SK-N-SH (cell line): ENCODE data around the gene BTBD2. TPM values are rescaled to one million over a fixed set of nuclear protein-coding genes. Genes with fewer than 3 reads are reported as not detected.

Experiments
- CTCF ChIA-PET: fragments of 300-600, 350-600 bp; formaldehyde crosslinking; extraction: SDS; loops from one replicate; lab custom pipeline; 2021; lab: Yijun Ruan, JAX
- POLR2A ChIA-PET: fragments of 350-600 bp; sonication (Branson Sonifier 250); formaldehyde crosslinking; extraction: SDS; loops from one replicate; lab custom pipeline; 2020; ENCODE audit warnings: antibody characterized with exemption, inconsistent platforms; lab: Yijun Ruan, JAX
- DNase-seq: peaks from one replicate; pipeline ENCODE4 v3.0.0; 2012
- H2AFZ ChIP-seq: fragments of 200-600 bp; sonication (generic); 2 replicates; pipeline ENCODE4 v1.8.1; 2016; ENCODE audit warnings: antibody characterized with exemption, mild to moderate bottlenecking, low read depth
- H3F3A ChIP-seq: fragments of 200-600 bp; sonication (generic); replicated peaks from 2 replicates; pipeline ENCODE3; 2016; ENCODE audit warnings: antibody characterized with exemption, mild to moderate bottlenecking; ENCODE audit not compliant: insufficient read depth
- H3K27ac ChIP-seq, 2 experiments: fragments of 200-500 bp in 1 of 2; fragments of 200-600 bp in 1 of 2; sonication (Bioruptor generic) in 1 of 2; sonication (generic), shearing (Covaris generic) in 1 of 2; 2 replicates each; pipeline versions ENCODE4 v1.5.1 to v1.6.1; 2014 to 2016; ENCODE audit warnings: low read depth in 2 of 2, inconsistent platforms in 1 of 2, low read length in 1 of 2, mild to moderate bottlenecking in 1 of 2, mixed read lengths in 1 of 2
- H3K27me3 ChIP-seq: fragments of 200-600 bp; sonication (generic), shearing (Covaris generic); 2 replicates; pipeline ENCODE4 v1.6.1; 2016; ENCODE audit warnings: mixed run types; ENCODE audit not compliant: insufficient read depth
- H3K36me3 ChIP-seq, 2 experiments: fragments of 200-500 bp in 1 of 2; fragments of 200-600 bp in 1 of 2; sonication (Bioruptor generic) in 1 of 2; sonication (generic) in 1 of 2; replicated peaks in 1 of 2; 2 replicates each; pipeline versions ENCODE3 to v1.5.1; 2014 to 2016; ENCODE audit warnings: low read length in 1 of 2, mild to moderate bottlenecking in 1 of 2; ENCODE audit not compliant: insufficient read depth in 2 of 2, control insufficient read depth in 1 of 2
- H3K4me1 ChIP-seq, 2 experiments: fragments of 200-500 bp in 1 of 2; fragments of 200-600 bp in 1 of 2; sonication (Bioruptor generic) in 1 of 2; sonication (generic), shearing (Covaris generic) in 1 of 2; 2 replicates each; pipeline versions ENCODE4 v1.5.1 to v1.6.1; 2014 to 2016; ENCODE audit warnings: low read depth in 1 of 2, low read length in 1 of 2, mixed run types in 1 of 2; ENCODE audit not compliant: insufficient read depth in 2 of 2, control insufficient read depth in 1 of 2
- H3K4me2 ChIP-seq: fragments of 200-600 bp; sonication (generic), shearing (Covaris generic); 2 replicates; pipeline ENCODE4 v1.6.1; 2017; ENCODE audit warnings: mixed run types
- H3K4me3 ChIP-seq, 2 experiments: fragments of 200-500 bp in 1 of 2; fragments of 200-600 bp in 1 of 2; sonication (Bioruptor generic) in 1 of 2; sonication (generic), shearing (Covaris generic) in 1 of 2; 2 replicates each; pipeline versions ENCODE4 v1.5.1 to v1.8.1; 2014 to 2016; ENCODE audit warnings: low read depth in 2 of 2, inconsistent platforms in 1 of 2, low read length in 1 of 2, mild to moderate bottlenecking in 1 of 2, mixed read lengths in 1 of 2, moderate library complexity in 1 of 2
- H3K79me2 ChIP-seq: fragments of 200-600 bp; sonication (generic); 2 replicates; pipeline ENCODE4 v1.8.1; 2017; ENCODE audit warnings: mild to moderate bottlenecking; ENCODE audit not compliant: insufficient read depth
- H3K9ac ChIP-seq: fragments of 200-600 bp; sonication (generic); 2 replicates; pipeline ENCODE4 v1.6.1; 2017; ENCODE audit warnings: mixed run types
- H3K9me2 ChIP-seq: fragments of 200-600 bp; sonication (generic); 2 replicates; pipeline ENCODE4 v1.6.1; 2017; ENCODE audit warnings: mixed run types
- H3K9me3 ChIP-seq: fragments of 200-600 bp; sonication (generic); 2 replicates; pipeline ENCODE4 v1.6.1; 2017; ENCODE audit warnings: mixed run types, mild to moderate bottlenecking, moderate library complexity
- H4K20me1 ChIP-seq: fragments of 200-600 bp; sonication (generic); 2 replicates; pipeline ENCODE4 v1.6.1; 2017; ENCODE audit warnings: mild to moderate bottlenecking, mixed run types; ENCODE audit not compliant: insufficient read depth
- EP300 ChIP-seq, 2 experiments: IDR thresholded peaks; 2 replicates each; pipeline versions ENCODE4 v1.4.0 to v1.6.1; 2012; ENCODE audit warnings: borderline replicate concordance in 1 of 2, low read depth in 1 of 2, low read length in 1 of 2
- FOXJ3 ChIP-seq: sonication (generic); formaldehyde crosslinking; IDR thresholded peaks from 2 replicates; pipeline ENCODE4 v1.5.1; 2020; ENCODE audit warnings: mild to moderate bottlenecking, missing genetic modification reagents
- GATA2 ChIP-seq: sonication (generic); formaldehyde crosslinking; IDR thresholded peaks from 2 replicates; pipeline ENCODE4 v1.5.0; 2020; ENCODE audit warnings: mild to moderate bottlenecking, missing genetic modification reagents
- JUND ChIP-seq: IDR thresholded peaks from 2 replicates; pipeline ENCODE4 v1.4.0; 2012
- NFIC ChIP-seq: IDR thresholded peaks from 2 replicates; pipeline ENCODE4 v1.4.0; 2012; ENCODE audit warnings: borderline replicate concordance
- NRF1 ChIP-seq: IDR thresholded peaks from 2 replicates; pipeline ENCODE4 v1.6.1; 2012; ENCODE audit warnings: low read depth, mild to moderate bottlenecking, low read length
- SMC3 ChIP-seq: IDR thresholded peaks from 2 replicates; pipeline ENCODE4 v1.6.1; 2012; ENCODE audit warnings: low read depth, low read length, improper control_type of control experiment
- TAF1 ChIP-seq: IDR thresholded peaks from 2 replicates; pipeline ENCODE4 v1.6.1; 2012; ENCODE audit warnings: low read depth, mild to moderate bottlenecking, low read length, moderate library complexity, borderline replicate concordance
- WGBS: methylation state at CpG from one replicate; pipeline ENCODE4 v1.1.6; 2017; ENCODE audit warnings: low lambda C conversion rate; 5-methylcytosine and 5-hydroxymethylcytosine counted together
- polyA plus RNA-seq, 3 experiments: library from polyadenylated mRNA; depleted of rRNA; stranded (reverse); fragments of >200 nt; gene quantifications; 2 replicates each; pipeline ENCODE4 v1.2.3, GENCODE V29; 2012
- TF ChIP-seq, protein P1 (sequence below): IDR thresholded peaks from 2 replicates; pipeline ENCODE4 v1.4.0; 2012; ENCODE audit warnings: low read depth, borderline replicate concordance

The BTBD2 gene
- polyA plus RNA-seq, 1 of the 3 experiments (the other 2 are of a cell fraction): 66.8 TPM

DNA sequence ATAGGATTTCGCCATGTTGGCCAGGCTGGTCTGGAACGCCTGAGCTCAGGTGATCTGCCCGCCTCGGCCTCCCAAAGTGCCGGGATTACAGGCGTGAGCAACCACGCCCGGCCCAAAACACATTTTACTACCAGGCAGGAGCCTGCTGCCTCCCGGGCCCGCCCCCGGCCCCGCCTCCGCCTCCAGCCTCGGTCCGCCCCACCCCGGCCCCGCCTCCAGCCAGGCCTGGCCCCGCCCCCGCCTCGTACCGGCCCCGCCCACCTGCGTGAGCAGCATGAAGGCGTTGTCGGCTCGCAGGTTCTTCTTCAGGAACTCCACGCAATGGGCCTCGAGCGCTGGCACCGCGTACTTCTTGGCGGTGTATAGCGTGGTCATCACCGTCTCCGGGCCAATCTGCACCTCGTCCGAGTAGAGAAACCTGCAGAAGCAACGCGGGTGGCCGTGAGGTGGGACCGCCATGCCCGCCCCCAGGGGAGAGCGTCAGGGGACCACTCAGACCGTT lies 22.7 kb downstream of the BTBD2 start:
- Histone ChIP-seq H2AFZ (no peak overlapping the region), H3K9me3 (no peaks in the 10 kb centered on the region), H3K27ac (no peak overlapping the region), H3K4me2 (no peak overlapping the region), H3K79me2 (no peaks in the 10 kb centered on the region), H3K9ac (no peak overlapping the region), H3K27me3 (no peaks in the 10 kb centered on the region), H4K20me1 (peaks cover 6% of the 10 kb centered on the region; the same call in 1 of the 2 replicates), H3K4me3 (no peak overlapping the region), H3K9me2 (no peaks in the 10 kb centered on the region), H3F3A (peaks cover 17% of the 10 kb centered on the region), H3K36me3 (peaks cover 36 to 39% of the 10 kb centered on the region in 2 experiments), H3K4me1 (no peaks in the 10 kb centered on the region)
- ChIA-PET POLR2A (no interaction called here), CTCF (interaction anchor here (0.8 kb wide), 1 partner anchor 77 kb away, joined by 3 read pairs; no protein-coding TSS in a partner anchor)
- peak; percentile 93 for DNase-seq
- WGBS: 95% methylated on average over 26 of the region's 44 CpGs
- TF ChIP-seq, protein P1, sequence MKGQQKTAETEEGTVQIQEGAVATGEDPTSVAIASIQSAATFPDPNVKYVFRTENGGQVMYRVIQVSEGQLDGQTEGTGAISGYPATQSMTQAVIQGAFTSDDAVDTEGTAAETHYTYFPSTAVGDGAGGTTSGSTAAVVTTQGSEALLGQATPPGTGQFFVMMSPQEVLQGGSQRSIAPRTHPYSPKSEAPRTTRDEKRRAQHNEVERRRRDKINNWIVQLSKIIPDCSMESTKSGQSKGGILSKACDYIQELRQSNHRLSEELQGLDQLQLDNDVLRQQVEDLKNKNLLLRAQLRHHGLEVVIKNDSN: no peak
- no peak for TF ChIP-seq NFIC
- TF ChIP-seq JUND: no peak
- TF ChIP-seq FOXJ3 (CRISPR knock-in tag): no peak
- no peak for TF ChIP-seq TAF1

- no peak overlapping the region for H2AFZ ChIP-seq
- no peak overlapping the region for H3K9ac ChIP-seq
- no peak overlapping the region for H3K27ac ChIP-seq
- DNase-seq: no peak
- H4K20me1 ChIP-seq: 0 out of 2 replicates have a peak, but pooled peaks cover 6% of the 10 kb centered on the region
- H3K9me2 ChIP-seq: no peaks in the 10 kb centered on the region
- no peaks in the 10 kb centered on the region for H3K9me3 ChIP-seq
- CTCF ChIA-PET: no interaction called here
- H3K79me2 ChIP-seq: no peaks in the 10 kb centered on the region
- POLR2A ChIA-PET: no interaction called here
- H3K4me1 ChIP-seq: no peaks in the 10 kb centered on the region
- H3K4me3 ChIP-seq: no peak overlapping the region
- TF ChIP-seq TAF1 (no peak), GATA2 (CRISPR knock-in tag) (no peak)
- H3K36me3 ChIP-seq: peaks cover 28 to 45% of the 10 kb centered on the region in 2 experiments
- peaks cover 20% of the 10 kb centered on the region for H3F3A ChIP-seq
- no peak overlapping the region for H3K4me2 ChIP-seq
- 87% methylated on average over 22 of the region's 30 CpGs for WGBS
- no peaks in the 10 kb centered on the region for H3K27me3 ChIP-seq
Observed at GRCh38 chr19:1991018-1991913, 24.2 kb downstream of the BTBD2 start.

- H3K4me1 ChIP-seq: no peaks in the 10 kb centered on the region
- H2AFZ ChIP-seq: no peak overlapping the region
- no peak overlapping the region for H3K4me2 ChIP-seq
- H3K27ac ChIP-seq: no peak overlapping the region
- no peaks in the 10 kb centered on the region for H3K79me2 ChIP-seq
- WGBS: 92% methylated on average over 14 of the region's 34 CpGs
- H3K4me3 ChIP-seq: no peak overlapping the region
- H3K9me3 ChIP-seq: no peaks in the 10 kb centered on the region
- H3F3A ChIP-seq: peaks cover 16% of the 10 kb centered on the region
- ChIA-PET POLR2A (no interaction called here), CTCF (interaction anchor here (1.0 kb wide), 1 partner anchor 30 kb away, joined by 3 read pairs; no protein-coding TSS in a partner anchor)
- H3K9me2 ChIP-seq: no peaks in the 10 kb centered on the region
- H4K20me1 ChIP-seq: 0 out of 2 replicates have a peak, but pooled peaks cover 6% of the 10 kb centered on the region
- peaks cover 22 to 46% of the 10 kb centered on the region in 2 experiments for H3K36me3 ChIP-seq
- TF ChIP-seq EP300 (IDR thresholded peaks at IDR 0.05; ENCODE audit: borderline replicate concordance in 1 of 2, low read depth in 1 of 2, low read length in 1 of 2) (no peak), NRF1 (no peak), SMC3 (no peak)
- TF ChIP-seq, protein P1: no peak
- no peak overlapping the region for H3K9ac ChIP-seq
- H3K27me3 ChIP-seq: no peaks in the 10 kb centered on the region
- no peak for DNase-seq
Observed at GRCh38 chr19:1990230-1991017, 25.1 kb downstream of the BTBD2 start.
